ENCODE data around the gene SIPA1L3.

Gene SIPA1L3

DNA sequence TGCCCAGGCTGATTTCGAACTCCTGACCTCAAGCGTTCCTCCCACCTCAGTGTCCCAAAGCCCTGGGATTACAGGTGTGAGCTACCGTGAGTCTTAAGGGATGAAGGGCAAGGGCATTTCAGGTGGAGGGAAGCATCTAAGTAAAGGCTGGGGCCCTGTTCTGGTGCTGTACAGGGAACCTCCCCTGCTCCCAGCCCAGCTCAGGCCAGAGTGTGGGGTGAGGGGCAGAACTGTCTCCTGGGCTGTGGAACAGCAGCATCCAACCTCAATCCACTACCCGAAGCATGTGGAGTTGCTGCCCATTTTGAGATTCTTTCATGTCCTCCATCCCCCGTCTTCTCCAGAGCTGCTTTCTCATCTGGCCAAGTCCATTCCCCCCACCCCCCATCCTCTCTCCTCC lies 105.3 kb downstream of the SIPA1L3 start:
- H4K20me1 ChIP-seq (ENCODE audit: insufficient read depth, low read length): no peaks in the 10 kb centered on the region
- H3K4me3 ChIP-seq (ENCODE audit: low read length): no peak overlapping the region
- H3K9me2 ChIP-seq (replicated peaks; ENCODE audit: insufficient read depth, low read length): no peaks in the 10 kb centered on the region
- no peak overlapping the region for H2AFZ ChIP-seq (ENCODE audit: low read length)
- no peaks in the 10 kb centered on the region for H3K9me3 ChIP-seq (replicated peaks; ENCODE audit: insufficient read depth, low read length)
- no peaks in the 10 kb centered on the region for H3K27me3 ChIP-seq (replicated peaks; ENCODE audit: insufficient read depth, low read length)
- no peak for TF ChIP-seq EZH2phosphoT487 (IDR thresholded peaks at IDR 0.05; ENCODE audit: low read length)
- TF ChIP-seq, protein P1, sequence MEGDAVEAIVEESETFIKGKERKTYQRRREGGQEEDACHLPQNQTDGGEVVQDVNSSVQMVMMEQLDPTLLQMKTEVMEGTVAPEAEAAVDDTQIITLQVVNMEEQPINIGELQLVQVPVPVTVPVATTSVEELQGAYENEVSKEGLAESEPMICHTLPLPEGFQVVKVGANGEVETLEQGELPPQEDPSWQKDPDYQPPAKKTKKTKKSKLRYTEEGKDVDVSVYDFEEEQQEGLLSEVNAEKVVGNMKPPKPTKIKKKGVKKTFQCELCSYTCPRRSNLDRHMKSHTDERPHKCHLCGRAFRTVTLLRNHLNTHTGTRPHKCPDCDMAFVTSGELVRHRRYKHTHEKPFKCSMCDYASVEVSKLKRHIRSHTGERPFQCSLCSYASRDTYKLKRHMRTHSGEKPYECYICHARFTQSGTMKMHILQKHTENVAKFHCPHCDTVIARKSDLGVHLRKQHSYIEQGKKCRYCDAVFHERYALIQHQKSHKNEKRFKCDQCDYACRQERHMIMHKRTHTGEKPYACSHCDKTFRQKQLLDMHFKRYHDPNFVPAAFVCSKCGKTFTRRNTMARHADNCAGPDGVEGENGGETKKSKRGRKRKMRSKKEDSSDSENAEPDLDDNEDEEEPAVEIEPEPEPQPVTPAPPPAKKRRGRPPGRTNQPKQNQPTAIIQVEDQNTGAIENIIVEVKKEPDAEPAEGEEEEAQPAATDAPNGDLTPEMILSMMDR (IDR thresholded peaks at IDR 0.05; ENCODE audit: low read length): no peak
- TF ChIP-seq EZH2 (optimal IDR thresholded peaks at IDR 0.05; ENCODE audit: low read depth, low read length): no peak
- no peak overlapping the region for H3K4me2 ChIP-seq (ENCODE audit: low read depth, low read length)
- no peak for DNase-seq
- no peaks in the 10 kb centered on the region for H3F3A ChIP-seq (ENCODE audit: insufficient read depth, low read length)
- H3K36me3 ChIP-seq (replicated peaks; ENCODE audit: insufficient read depth, low read length): no peaks in the 10 kb centered on the region
- no peak overlapping the region for H3K27ac ChIP-seq (ENCODE audit: low read length)
- H3K9ac ChIP-seq (ENCODE audit: low read length): no peak overlapping the region
- H3K79me2 ChIP-seq (ENCODE audit: low read length): no peaks in the 10 kb centered on the region
- H3K4me1 ChIP-seq (ENCODE audit: low read length): no peaks in the 10 kb centered on the region

DNA sequence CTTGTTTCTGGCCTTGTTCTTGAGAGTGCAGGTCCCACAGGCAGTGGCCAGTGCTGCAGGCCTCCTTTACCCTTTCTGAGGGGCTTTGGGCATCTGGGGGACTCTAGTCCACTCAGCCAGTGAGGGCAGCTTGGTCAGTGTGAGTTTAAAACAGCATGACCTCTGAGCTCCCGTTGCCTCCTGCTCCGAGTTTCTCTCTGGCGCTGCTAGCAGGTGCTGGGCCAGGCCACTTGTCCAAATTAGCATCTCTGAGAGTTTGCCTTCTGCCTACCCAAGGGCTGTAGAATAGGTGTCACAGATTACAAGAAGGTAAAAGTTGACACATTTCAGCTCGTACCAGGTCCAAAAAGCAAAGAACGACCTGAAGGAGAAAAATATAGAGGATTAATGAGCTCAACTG lies 105.9 kb downstream of the SIPA1L3 start:
- Histone ChIP-seq H3K27me3 (replicated peaks; ENCODE audit: insufficient read depth, low read length) (no peaks in the 10 kb centered on the region), H3K9ac (ENCODE audit: low read length) (no peak overlapping the region), H3K4me2 (ENCODE audit: low read depth, low read length) (no peak overlapping the region), H2AFZ (ENCODE audit: low read length) (no peak overlapping the region), H3K79me2 (ENCODE audit: low read length) (no peaks in the 10 kb centered on the region), H3K36me3 (replicated peaks; ENCODE audit: insufficient read depth, low read length) (no peaks in the 10 kb centered on the region), H3K9me2 (replicated peaks; ENCODE audit: insufficient read depth, low read length) (no peaks in the 10 kb centered on the region), H3F3A (ENCODE audit: insufficient read depth, low read length) (no peaks in the 10 kb centered on the region), H4K20me1 (ENCODE audit: insufficient read depth, low read length) (no peaks in the 10 kb centered on the region), H3K4me1 (ENCODE audit: low read length) (no peaks in the 10 kb centered on the region), H3K27ac (ENCODE audit: low read length) (no peak overlapping the region), H3K9me3 (replicated peaks; ENCODE audit: insufficient read depth, low read length) (no peaks in the 10 kb centered on the region), H3K4me3 (ENCODE audit: low read length) (no peak overlapping the region)
- TF ChIP-seq, protein P1 (IDR thresholded peaks at IDR 0.05; ENCODE audit: low read length): no peak
- TF ChIP-seq EZH2 (optimal IDR thresholded peaks at IDR 0.05; ENCODE audit: low read depth, low read length) (no peak), EZH2phosphoT487 (IDR thresholded peaks at IDR 0.05; ENCODE audit: low read length) (no peak)
- DNase-seq: no peak

DNA sequence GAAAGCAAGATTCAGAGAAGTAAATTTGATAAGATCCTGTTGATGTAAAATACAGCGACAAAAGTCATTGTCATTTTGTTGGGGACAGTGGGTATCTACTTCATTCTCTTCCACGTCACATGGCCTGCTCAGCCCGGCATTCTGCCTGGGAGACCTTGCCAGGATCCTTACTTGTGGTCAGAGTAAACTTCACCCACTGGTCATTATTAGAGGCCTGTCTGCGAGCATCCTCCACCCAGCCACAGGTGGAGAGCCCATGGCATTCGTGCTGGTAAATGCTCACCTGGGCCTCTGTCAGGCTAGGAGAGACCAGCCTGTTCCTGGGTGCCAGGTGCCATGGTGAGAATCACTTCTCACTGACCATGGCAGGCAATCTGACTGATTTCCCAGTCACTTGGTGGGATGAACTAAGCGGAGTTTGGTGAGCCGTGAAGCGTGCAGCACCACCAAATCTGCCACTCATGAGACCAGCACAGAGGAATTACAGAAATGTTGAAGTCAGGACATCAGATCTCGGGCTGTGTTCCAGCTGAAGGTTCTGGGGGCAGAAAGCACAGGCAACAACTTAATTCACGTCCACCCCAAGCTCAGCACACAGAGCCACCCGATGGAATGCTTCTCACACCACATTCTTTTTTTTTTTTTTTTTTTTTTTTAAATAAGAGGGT lies 107.0 kb downstream of the SIPA1L3 start:
- TF ChIP-seq EZH2 (optimal IDR thresholded peaks at IDR 0.05; ENCODE audit: low read depth, low read length) (no peak), EZH2phosphoT487 (IDR thresholded peaks at IDR 0.05; ENCODE audit: low read length) (no peak)
- TF ChIP-seq, protein P1 (IDR thresholded peaks at IDR 0.05; ENCODE audit: low read length): no peak
- H3K9me3 ChIP-seq (replicated peaks; ENCODE audit: insufficient read depth, low read length): no peaks in the 10 kb centered on the region
- no peak overlapping the region for H3K9ac ChIP-seq (ENCODE audit: low read length)
- no peaks in the 10 kb centered on the region for H3K79me2 ChIP-seq (ENCODE audit: low read length)
- H3K9me2 ChIP-seq (replicated peaks; ENCODE audit: insufficient read depth, low read length): no peaks in the 10 kb centered on the region
- no peak overlapping the region for H3K4me2 ChIP-seq (ENCODE audit: low read depth, low read length)
- no peak for DNase-seq
- no peaks in the 10 kb centered on the region for H3K4me1 ChIP-seq (ENCODE audit: low read length)
- no peaks in the 10 kb centered on the region for H3K27me3 ChIP-seq (replicated peaks; ENCODE audit: insufficient read depth, low read length)
- H3K27ac ChIP-seq (ENCODE audit: low read length): no peak overlapping the region
- no peaks in the 10 kb centered on the region for H4K20me1 ChIP-seq (ENCODE audit: insufficient read depth, low read length)
- H3F3A ChIP-seq (ENCODE audit: insufficient read depth, low read length): no peaks in the 10 kb centered on the region
- H3K4me3 ChIP-seq (ENCODE audit: low read length): no peak overlapping the region
- no peaks in the 10 kb centered on the region for H3K36me3 ChIP-seq (replicated peaks; ENCODE audit: insufficient read depth, low read length)
- no peak overlapping the region for H2AFZ ChIP-seq (ENCODE audit: low read length)
